ENCODE measurements around the gene RAP1GDS1.
"Not testable (repeated sequence)": the region's sequence is repeated elsewhere in the genome, so short reads cannot be mapped to it uniquely, and the experiment has no call there.

RAP1GDS1 gene

DNA sequence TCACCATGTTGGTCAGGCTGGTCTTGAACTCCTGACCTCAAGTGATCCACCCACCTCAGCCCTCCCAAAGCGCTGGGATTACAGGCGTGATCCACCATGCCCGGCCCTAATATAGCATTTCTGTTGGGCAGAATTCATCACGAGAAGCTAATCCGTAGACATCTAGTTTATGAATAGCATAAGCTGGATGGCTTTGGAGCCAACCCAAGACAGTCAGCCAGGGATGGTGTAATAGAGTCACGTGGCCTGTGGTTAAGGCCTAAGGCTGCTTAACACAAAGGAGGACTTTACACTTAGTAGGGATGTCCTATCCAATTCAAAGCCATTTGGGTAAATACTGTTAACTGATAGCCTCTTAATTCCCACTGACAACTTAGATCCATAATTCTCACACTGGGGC is 173.6 kb downstream of the RAP1GDS1 start:
- no peak for DNase-seq (ENCODE audit: low spot score)

DNA sequence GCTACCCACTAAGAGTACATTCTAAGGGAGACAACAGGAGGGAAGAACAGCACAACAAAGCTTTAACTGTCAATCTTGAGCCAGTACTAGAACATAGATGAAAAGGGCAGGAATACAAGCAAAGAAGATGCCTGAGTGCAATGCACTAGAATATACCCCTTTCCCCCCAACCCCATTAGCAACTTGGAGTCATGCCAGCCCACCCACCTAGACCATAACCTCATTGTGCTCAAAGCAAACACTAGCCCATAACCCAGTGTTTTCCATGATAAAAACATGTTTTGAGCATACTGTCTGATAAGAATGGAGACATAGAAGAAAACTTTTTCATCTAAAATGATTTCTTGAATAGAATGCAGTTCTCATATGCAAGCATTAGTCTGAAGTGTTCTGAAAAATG is 183.2 kb downstream of the RAP1GDS1 start:
- no peak for DNase-seq (ENCODE audit: low spot score)

DNA sequence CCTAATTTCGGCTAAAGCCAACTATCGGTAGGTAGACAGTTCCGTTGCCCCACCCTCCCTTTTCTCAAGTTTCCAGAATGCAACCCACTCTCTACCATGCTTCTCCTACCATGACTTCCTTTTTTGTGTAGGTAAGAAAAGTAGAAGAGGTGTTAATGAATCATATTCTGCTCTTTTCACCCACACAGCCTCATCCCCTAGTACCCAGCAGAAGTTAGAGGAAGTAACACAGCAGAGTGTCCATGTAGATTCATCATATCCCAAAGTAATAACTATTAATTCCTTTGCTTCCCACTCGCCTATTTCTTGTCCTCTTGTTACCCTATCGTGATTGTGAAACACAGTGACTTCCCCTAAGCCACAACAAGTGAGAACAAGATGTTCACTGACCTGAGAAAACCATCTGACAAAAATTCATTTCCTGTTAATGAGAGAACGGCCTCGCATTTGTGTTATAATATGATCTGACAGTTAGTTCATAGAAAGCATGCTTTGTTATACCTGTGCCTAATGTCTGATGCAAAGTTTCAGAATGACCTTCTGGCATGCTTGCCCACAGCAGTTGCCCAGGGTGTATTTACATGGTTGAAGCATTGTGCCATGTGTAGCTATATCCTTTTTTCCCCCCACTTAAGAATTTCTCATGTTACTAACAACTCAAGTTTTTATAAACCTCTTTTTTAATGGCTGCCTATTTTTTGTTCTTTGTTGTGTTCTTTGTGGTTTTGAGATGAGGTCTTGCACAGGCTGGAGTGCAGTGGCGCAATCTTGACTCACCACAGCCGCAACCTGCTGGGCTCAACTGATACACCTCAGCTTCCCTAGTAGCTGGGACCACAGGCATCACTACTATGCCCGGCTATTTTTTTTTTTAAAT is 185.6 kb downstream of the RAP1GDS1 start:
- DNase-seq (ENCODE audit: low spot score): peak; percentile 64

DNA sequence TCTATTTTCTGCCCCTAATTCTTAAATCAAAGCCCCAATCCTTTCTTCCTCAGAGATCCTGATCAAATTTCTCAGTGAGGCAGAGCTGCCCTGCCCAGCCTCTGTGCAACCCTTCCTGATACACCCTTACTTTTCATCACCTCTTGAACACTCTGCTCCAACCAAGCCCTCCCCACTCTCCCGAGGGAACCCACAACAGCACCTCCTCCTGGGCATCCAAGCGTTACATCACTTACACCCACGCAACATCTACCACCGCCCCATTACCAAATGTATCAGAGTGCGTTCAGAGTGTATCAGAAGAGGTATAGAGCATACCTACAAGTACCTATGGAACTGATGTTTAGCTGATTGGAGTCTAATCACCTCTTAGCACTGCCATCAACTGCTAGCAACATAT is 186.5 kb downstream of the RAP1GDS1 start:
- DNase-seq (ENCODE audit: low spot score): no peak

DNA sequence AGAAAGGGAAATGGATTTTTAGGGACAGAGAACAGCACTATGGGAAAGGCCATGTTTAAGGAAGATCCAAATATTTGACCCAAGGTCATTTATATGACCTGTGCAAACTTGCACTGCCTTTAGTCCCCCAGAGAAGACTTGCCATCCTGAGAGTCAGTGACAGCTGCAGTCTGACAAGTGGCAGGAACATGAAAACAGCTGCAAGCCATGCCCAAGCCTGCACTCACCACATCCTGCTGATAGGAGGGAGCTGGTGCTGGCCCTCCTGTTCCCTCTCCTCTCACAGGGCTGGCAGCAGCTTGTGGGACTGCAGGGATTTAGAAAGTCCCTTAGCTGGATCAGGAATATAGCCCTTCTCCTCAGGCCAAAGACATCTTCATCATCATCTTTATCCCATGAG is 187.7 kb downstream of the RAP1GDS1 start:
- DNase-seq (ENCODE audit: low spot score): no peak

DNA sequence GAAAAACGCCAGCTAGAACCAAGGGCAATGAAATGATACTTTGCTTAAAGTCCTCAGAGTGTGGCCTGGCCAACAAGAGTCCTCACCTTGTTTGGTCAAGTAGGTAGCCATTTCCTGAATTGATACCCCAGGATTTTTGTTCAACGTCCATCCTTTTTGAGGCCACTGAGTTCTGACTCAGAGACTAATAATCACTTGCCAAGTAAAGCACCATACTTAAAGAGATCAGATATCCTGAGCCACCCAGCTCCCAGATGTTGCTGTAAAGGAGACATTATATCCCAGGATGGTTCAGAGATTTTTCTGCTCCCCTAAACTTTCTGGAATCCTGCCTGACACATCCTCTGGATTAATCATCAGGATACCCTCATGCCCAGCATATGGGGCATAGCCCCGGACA is 190.9 kb downstream of the RAP1GDS1 start:
- no peak for DNase-seq (ENCODE audit: low spot score)

DNA sequence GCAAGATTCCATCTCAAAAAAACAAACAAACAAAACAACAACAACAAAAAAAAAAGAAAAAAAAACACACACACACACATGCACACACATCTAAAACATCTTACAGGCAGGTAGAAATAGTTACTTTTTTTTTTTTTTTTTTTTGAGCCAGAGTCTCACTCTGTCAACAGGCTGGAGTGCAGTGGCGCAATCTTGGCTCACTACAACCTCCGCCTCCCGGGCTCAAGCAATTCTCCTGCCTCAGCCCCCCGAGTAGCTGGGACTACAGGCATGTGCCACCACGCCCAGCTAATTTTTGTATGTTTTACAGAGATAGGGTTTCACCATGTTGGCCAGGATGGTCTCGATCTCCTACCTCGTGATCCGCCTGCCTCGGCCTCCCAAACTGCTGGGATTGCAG is 196.2 kb downstream of the RAP1GDS1 start:
- not testable (repeated sequence) for DNase-seq (ENCODE audit: low spot score)

DNA sequence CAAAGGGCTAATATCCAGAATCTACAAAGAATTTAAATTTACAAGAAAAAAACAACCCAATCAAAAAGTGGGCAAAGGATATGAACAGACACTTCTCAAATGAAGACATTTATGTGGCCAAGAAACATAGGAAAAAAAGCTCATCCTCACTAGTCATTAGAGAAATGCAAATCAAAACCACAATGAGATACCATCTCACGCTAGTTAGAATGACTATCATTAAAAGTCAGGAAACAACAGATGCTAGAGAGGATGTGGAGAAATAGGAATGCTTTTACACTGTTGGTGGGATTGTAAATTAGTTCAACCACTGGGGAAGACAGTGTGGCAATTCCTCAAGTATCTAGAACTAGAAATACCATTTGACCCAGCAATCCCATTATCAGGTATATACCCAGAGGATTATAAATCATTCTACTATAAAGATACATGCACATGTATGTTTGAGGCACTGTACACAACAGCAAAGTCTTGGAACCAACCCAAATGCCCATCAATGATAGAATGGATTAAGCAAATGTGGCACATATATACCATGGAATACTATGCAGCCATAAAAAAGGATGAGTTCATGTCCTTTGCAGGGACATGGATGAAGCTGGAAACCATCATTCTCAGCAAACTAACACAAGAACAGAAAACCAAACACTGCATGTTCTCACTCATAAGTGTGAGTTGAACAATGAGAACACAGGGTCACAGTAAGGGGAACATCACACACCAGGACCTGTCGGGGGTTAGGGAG is 200.1 kb downstream of the RAP1GDS1 start:
- DNase-seq (ENCODE audit: low spot score): not testable (repeated sequence)

DNA sequence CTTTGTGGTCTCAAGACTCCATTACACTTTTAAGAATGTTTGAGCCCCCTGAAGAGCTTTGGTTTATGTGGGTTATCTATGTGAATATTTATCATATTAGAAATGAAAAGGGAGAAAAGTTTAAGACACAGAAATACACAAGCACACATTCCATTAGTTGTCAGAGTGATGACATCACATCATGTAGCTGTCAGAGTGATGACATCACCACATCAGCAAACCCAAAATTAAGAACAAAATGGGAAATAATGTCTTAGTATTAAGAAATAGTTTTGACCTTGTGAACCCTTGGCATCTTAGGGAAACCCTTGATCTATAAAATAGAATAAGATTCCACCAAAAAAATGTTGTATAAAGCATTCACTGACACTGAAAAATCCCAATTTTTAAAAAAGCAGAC is 201.3 kb downstream of the RAP1GDS1 start:
- DNase-seq (ENCODE audit: low spot score): no peak

DNA sequence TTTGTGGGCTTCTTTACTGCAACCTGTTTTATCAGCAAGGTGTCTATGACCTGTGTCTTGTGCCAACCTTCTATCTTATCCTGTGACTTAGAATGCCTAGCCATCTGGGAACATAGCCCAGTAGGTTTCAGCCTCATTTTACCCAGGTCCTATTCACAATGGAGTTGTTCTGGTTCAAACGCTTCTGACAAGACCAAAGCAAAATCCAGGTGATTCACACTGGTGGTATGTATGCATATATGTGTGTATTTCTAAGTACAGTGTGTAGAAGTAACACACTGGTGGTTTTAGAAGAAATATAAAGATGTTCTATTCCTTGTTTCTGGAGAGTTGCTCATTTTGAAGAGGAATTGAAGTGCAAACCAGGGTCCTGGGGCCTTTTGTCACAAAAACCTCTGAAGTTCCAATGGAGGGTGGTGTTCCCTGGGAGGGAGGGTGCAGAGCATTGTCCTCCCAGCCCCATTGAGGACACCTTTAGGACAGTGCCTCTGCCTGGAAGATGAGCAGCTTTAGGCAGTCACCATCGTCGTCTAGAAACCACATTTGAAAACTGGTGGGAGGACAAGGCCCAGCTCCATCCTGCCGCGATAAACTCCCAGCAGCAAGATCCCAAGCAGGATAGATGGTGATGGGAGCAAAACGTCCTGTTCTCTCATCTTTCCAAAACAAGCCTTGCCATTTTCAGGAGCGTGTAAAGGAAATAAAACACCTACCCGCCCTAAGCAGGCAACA is 205.8 kb downstream of the RAP1GDS1 start:
- no peak for DNase-seq (ENCODE audit: low spot score)

DNA sequence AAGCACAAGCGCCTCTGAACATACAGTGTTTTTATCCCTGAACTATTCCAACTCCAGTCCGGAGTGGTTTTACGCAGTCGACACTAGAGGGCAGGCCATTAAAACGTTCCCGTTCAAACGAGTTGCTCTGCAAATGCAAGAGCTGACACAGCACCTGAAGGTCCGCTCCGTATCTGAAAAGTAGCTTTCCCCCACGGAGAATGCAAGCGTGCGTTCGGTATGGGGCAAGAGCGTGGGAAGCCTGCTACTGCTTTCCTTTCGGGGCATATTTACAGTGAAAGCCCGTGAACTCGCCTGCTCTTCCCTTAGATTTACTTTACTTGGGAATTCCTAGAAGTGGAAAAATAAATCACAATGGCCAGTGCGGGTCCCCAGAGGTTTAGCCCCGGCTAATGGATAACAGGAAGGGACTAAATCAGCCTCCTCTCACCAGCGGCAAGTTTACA is 206.5 kb downstream of the RAP1GDS1 start:
- DNase-seq (ENCODE audit: low spot score): peak; percentile 80

DNA sequence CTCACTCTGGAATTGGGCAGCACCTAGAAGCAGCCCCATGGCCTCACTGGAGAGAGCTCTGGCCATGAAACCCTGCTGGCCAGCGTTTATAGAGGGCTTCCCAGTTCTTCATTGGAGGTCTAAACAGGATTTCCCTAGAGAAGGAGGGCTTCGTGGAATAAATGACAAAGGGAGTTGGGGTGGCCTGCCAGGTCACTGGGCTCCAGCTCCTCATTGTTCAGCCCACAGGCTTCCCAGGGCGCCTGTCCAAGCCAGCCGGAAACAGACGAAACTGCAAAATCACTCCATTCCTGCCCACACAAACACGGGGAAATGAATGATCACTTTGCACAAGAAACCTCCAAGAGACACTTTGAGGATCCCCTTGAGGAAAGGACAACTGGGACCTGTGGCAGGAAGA is 207.5 kb downstream of the RAP1GDS1 start:
- no peak for DNase-seq (ENCODE audit: low spot score)

DNA sequence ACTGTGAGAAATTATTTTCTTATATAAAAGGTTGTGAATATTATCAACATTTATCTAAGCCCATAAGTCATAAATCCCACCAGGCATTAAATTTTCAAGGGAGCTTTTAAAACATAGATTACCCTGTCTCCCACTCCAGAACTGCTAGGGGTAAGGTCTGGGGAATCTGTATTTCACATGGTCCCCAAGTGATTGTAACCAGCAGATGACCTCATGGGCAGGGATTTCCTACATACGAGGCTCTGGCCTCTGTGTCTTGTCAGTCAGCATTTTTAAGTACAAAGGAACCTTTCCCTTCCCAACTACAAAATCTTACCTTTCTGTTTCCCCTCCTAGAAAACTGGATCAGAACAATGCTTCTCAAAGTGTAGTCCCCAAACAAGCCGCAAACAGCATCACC is 208.6 kb downstream of the RAP1GDS1 start:
- DNase-seq (ENCODE audit: low spot score): no peak

DNA sequence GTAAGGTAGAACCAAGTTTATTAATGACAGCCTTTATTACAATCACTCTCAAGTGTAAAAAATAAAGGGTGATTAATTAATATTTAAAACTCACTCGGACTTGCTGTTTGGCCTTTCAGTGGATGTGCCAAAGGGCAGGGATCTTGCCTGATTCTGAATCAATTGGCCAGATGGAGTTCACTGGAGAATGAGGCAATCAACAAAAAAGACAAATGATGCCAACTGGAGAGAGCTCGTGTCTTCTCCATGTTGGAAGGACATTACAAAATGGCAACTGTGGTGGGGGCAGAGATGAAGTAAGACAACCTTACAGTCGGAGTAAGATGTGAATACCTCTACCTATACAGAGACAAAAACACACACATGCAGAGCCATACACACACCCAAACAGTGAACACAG is 209.2 kb downstream of the RAP1GDS1 start:
- DNase-seq (ENCODE audit: low spot score): no peak

DNA sequence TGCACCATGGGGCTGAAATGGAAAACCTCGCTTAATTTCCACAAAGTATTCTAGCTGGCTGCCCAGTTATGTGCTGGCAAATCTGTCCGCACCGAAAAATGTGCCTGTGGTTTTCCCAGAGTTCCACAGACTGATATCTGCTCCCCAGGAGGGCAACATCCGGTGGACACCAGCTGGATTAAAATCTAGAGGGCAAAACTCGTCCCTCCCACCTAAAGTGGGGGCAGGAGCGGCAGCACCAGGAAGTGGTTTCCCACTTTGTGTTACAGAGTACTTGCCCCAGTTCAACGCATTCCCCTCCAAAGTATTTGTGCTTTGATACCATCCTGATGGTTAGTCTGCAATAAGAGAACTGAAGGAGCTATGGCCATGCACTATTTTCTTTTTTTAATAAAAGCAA is 209.6 kb downstream of the RAP1GDS1 start:
- no peak for DNase-seq (ENCODE audit: low spot score)

DNA sequence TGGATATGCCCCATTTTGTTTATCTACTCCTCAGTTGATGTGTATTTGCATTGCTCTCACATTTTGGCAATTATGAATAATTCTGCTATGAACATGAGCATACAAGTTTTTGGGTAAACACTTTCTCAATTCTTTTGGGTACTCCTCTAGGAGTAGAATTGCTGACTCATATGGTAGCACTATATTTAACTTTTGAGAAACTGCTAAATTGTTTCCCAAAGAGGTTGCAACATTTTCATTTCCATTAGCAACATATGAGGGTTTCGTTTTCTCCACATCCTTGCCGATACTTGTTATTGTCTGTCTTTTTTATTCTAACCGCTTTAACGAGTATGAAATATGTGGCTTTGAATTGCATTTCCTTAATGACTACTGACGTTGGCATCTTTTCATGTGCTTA is 211.9 kb downstream of the RAP1GDS1 start:
- DNase-seq (ENCODE audit: low spot score): no peak

DNA sequence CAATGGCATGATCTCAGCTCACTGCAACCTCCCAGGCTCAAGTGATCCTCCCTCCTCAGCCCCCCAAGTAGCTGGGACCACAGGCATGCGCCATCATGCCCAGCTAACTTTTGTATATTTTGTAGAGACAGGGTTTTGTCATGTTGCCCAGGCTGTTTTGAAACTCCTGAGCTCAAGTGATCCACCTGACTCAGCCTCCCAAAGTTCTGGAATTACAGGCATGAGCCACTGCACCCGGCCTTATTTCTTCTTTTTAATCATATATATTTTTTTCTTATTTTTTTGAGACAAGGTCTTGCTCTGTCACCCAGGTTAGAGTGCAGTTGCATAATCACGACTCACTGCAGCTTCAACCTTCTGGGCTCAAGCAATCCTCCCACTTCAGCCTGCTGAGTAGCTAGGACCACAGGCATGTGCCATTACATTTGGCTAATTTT is 213.2 kb downstream of the RAP1GDS1 start:
- DNase-seq (ENCODE audit: low spot score): no peak

DNA sequence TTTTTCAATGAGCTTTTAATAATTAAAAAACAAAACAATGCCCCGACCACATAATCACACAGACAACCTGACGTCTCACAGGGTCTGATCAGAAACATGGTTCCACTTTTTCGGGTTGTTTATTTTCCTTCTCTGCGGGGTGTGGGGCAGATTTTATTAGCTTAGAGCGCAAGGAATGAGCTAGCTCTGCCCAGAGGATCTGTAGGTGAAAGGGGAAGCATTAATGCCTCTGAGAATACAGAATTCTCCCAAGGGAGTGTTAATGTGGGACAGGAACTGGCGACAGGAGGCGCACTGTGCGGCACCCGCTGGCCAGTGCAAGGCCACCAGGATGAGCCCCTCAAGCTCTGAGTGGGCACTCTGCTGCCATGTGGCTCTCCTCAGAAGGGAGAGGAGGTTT is 215.7 kb downstream of the RAP1GDS1 start:
- DNase-seq (ENCODE audit: low spot score): no peak

DNA sequence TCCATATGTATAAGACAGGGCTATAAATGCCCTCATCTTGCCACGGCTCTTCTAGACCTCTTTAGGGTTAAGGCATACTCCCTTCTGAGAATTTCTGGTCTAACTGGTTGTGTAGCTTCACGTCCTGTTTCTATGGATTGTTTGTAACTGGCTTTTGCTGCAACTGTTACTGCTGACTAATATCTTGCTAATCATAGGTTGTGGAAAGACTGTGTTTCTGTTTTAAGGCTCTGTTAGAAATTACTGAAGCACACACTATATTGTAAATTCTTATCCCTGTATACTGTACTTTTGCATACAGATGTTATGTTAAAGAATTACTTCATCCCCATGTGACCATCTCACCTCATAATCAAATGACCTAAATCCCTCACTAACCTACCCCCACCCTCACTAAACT is 218.4 kb downstream of the RAP1GDS1 start:
- DNase-seq (ENCODE audit: low spot score): not testable (repeated sequence)

DNA sequence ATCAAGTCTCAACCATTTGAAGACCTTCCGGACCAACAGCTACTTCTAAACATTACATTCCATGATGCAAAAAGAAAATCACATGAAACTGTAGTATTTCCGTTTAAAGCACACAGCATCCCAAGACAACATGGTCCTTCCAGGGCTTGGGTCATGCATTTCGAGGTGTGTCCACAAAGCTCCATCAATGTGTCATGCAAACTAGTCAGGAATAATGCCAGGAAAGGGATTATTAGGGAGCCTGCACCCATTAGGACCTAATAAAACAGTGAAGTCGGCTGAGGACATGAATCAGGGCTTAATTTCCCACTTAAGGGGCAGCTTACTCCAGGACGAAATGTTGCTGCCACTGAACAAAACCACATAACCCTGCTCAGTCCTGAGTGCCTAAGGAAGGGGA is 219.4 kb downstream of the RAP1GDS1 start:
- no peak for DNase-seq (ENCODE audit: low spot score)

DNA sequence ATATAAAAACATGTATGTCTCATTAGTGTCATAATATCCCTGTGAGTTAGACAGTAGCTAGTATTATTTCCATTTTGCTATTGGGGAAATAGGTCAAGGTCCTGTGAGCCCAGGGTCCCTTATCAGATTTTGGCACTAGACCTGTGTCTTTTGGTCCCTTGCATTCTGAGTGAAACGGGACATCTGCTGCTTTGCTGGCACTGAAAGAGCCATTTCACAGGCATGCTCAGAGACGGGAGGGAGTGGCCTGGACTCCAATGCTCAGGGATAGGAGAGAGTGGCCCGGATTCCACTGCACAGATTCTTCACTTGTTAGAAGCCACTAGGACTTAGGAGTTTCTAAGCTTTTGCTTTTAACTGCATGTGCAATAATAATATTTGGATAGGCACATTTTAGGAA is 220.0 kb downstream of the RAP1GDS1 start:
- DNase-seq (ENCODE audit: low spot score): no peak

DNA sequence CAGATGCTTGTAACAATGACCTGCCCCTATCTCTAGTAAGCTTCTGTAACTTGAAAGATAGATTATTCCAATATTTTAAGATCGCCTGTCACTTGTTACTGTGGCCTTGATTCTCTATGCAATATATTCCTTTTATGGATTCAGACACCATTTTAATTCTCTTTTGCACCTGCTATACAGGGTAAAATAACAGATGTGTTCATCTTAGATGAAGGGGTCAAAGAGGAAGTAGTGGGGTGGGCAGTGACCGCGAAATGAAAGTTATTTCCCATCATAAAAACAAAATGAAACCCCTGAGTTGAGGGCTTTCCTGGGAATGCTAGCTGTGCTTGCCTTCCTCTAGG is 221.3 kb downstream of the RAP1GDS1 start:
- no peak for DNase-seq (ENCODE audit: low spot score)

Measured in CD4-positive, alpha-beta T cell treated with Interleukin-15 for 4 hours (primary cell).